Measurements from ENCODE around the gene LAMC2. TPM values are rescaled to one million over a fixed set of nuclear protein-coding genes. Genes with fewer than 3 reads are reported as not detected.

The LAMC2 gene
- total RNA-seq, 1 donor from 2014 or later, result 1.2 TPM

DNA sequence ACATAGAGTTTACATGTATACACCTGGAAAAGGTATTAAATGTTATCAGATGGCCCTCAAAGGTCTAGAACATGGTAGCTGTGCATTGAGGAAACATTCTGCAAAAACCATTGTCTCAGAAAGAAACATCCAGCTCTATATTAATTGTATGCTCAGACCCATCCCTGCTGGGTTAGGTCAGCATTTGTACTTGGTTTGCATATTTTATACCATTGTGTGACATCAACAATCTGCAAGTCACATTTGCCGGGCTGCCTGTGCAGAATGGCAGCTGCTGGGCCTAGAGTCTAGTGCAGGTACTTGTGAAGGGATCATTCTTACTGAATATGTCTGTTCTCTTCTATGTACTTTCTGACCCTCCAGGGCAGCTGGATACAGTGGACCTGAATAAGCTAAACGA, 43.9 kb upstream of the LAMC2 start:
- H3K4me1 ChIP-seq, result peaks cover 34% of the 10 kb centered on the region
- H3K27ac ChIP-seq (replicated peaks), result peak overlapping the region; percentile 40
- intact Hi-C loops (cut with micrococcal nuclease), result no loop called here
- no peaks in the 10 kb centered on the region for H3K9me3 ChIP-seq (replicated peaks)
- TF ChIP-seq, protein P1, sequence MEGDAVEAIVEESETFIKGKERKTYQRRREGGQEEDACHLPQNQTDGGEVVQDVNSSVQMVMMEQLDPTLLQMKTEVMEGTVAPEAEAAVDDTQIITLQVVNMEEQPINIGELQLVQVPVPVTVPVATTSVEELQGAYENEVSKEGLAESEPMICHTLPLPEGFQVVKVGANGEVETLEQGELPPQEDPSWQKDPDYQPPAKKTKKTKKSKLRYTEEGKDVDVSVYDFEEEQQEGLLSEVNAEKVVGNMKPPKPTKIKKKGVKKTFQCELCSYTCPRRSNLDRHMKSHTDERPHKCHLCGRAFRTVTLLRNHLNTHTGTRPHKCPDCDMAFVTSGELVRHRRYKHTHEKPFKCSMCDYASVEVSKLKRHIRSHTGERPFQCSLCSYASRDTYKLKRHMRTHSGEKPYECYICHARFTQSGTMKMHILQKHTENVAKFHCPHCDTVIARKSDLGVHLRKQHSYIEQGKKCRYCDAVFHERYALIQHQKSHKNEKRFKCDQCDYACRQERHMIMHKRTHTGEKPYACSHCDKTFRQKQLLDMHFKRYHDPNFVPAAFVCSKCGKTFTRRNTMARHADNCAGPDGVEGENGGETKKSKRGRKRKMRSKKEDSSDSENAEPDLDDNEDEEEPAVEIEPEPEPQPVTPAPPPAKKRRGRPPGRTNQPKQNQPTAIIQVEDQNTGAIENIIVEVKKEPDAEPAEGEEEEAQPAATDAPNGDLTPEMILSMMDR (IDR thresholded peaks at IDR 0.05; ENCODE audit: borderline replicate concordance), result no peak
- H3K27me3 ChIP-seq (ENCODE audit: low read depth), result no peaks in the 10 kb centered on the region
- no peak for DNase-seq
- no peak overlapping the region for H3K4me3 ChIP-seq
- H3K36me3 ChIP-seq, result peaks cover 52% of the 10 kb centered on the region

DNA sequence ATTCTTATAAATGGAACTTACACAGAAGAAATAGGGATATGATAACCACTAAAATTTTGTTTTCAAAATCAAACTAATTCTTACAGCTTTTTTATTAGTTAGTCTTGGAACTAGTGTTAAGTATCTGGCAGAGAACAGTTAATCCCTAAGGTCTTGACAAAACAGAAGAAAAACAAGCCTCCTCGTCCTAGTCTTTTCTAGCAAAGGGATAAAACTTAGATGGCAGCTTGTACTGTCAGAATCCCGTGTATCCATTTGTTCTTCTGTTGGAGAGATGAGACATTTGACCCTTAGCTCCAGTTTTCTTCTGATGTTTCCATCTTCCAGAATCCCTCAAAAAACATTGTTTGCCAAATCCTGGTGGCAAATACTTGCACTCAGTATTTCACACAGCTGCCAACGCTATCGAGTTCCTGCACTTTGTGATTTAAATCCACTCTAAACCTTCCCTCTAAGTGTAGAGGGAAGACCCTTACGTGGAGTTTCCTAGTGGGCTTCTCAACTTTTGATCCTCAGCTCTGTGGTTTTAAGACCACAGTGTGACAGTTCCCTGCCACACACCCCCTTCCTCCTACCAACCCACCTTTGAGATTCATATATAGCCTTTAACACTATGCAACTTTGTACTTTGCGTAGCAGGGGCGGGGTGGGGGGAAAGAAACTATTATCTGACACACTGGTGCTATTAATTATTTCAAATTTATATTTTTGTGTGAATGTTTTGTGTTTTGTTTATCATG, 42.3 kb upstream of the LAMC2 start:
- H3K36me3 ChIP-seq, result peaks cover 36% of the 10 kb centered on the region

DNA sequence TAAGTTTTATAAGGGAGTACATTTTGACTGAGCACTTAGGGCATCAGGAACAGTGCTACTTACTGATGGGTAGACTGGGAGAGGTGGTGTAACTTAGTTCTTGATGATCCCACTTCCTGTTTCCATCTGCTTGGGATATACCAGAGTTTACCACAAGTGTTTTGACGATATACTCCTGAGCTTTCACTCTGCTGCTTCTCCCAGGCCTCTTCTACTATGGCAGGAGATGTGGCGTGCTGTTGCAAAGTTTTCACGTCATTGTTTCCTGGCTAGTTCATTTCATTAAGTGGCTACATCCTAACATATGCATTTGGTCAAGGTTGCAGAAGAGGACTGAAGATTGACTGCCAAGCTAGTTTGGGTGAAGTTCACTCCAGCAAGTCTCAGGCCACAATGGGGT, 41.3 kb upstream of the LAMC2 start:
- Histone ChIP-seq H3K4me1 (peaks cover 28% of the 10 kb centered on the region), H3K27ac (replicated peaks) (peak overlapping the region; percentile 40), H3K36me3 (peaks cover 36% of the 10 kb centered on the region), H3K27me3 (ENCODE audit: low read depth) (no peaks in the 10 kb centered on the region), H3K9me3 (replicated peaks) (no peaks in the 10 kb centered on the region), H3K4me3 (no peak overlapping the region)
- DNase-seq, result no peak
- intact Hi-C loops (cut with micrococcal nuclease), result no loop called here
- TF ChIP-seq, protein P1 (IDR thresholded peaks at IDR 0.05; ENCODE audit: borderline replicate concordance), result no peak

More for the DNA sequence above, 42.3 kb upstream of the LAMC2 start:
- no peak for DNase-seq
- intact Hi-C loops (cut with micrococcal nuclease), result no loop called here
- TF ChIP-seq, protein P1 (IDR thresholded peaks at IDR 0.05; ENCODE audit: borderline replicate concordance), result no peak
- peak overlapping the region; percentile 40 for H3K27ac ChIP-seq (replicated peaks)
- H3K9me3 ChIP-seq (replicated peaks), result no peaks in the 10 kb centered on the region
- H3K4me1 ChIP-seq, result peaks cover 33% of the 10 kb centered on the region
- no peaks in the 10 kb centered on the region for H3K27me3 ChIP-seq (ENCODE audit: low read depth)
- H3K4me3 ChIP-seq, result no peak overlapping the region

DNA sequence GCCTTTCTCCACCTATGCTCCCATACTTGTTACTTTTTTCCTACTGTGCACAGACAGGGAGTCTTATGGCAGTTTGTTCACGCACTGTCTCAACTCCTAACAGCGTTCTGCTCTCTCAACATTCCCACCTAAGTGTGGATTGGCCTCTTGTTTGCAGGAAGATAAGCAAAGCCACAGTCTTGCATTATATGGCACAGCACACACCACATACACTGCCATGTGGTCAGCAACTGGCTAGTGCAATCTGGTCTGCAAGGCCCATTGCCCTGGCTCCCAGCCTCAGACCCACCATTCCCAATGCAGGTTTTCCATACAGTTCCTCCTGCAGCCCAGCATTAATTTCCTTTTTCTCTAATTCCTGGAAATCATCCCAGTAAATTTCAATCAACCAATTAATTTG, 38.3 kb upstream of the LAMC2 start:
- no peaks in the 10 kb centered on the region for H3K27me3 ChIP-seq (ENCODE audit: low read depth)
- H3K9me3 ChIP-seq (replicated peaks), result no peaks in the 10 kb centered on the region
- TF ChIP-seq, protein P1 (IDR thresholded peaks at IDR 0.05; ENCODE audit: borderline replicate concordance), result no peak
- peaks cover 26% of the 10 kb centered on the region for H3K4me1 ChIP-seq
- DNase-seq, result no peak
- peak overlapping the region; percentile 57 for H3K27ac ChIP-seq (replicated peaks)
- peaks cover 13% of the 10 kb centered on the region for H3K36me3 ChIP-seq
- intact Hi-C loops (cut with micrococcal nuclease), result no loop called here
- H3K4me3 ChIP-seq, result no peak overlapping the region

DNA sequence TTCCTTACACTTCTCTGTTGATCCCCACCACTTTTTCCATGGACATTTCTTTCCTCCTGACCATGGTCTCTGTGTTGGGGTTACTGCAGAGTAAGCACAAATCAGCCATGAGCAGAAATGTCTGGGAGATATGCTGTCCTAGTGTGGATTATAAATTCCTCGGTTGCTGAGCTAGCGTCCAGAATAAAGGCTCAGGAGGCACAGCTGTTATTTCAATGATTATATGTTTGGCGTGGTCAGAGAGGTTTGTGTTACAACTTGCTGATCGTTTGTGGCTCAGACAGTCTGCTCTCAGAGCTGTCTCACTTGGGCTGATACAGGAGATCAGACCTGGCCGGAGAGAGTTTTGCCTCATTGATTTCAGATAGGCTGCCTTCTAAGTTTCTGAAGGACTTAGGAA, 37.5 kb upstream of the LAMC2 start:
- intact Hi-C loops (cut with micrococcal nuclease), result no loop called here
- Histone ChIP-seq H3K27me3 (ENCODE audit: low read depth) (no peaks in the 10 kb centered on the region), H3K27ac (replicated peaks) (peak overlapping the region; percentile 57), H3K4me3 (no peak overlapping the region), H3K4me1 (peaks cover 19% of the 10 kb centered on the region), H3K9me3 (replicated peaks) (no peaks in the 10 kb centered on the region), H3K36me3 (peaks cover 5% of the 10 kb centered on the region)
- no peak for DNase-seq
- TF ChIP-seq, protein P1 (IDR thresholded peaks at IDR 0.05; ENCODE audit: borderline replicate concordance), result no peak
